WI38 (cell line): ENCODE results near the gene CDKN1C.

Experiments
- H3K4me3 ChIP-seq: 2 replicates; pipeline ENCODE4 v1.5.1; 2011; ENCODE audit warnings: low read depth, mild to moderate bottlenecking, control low read depth, low read length
- CTCF ChIP-seq: IDR thresholded peaks from 2 replicates; pipeline ENCODE4 v1.5.1; 2012; ENCODE audit warnings: low read depth, mild to moderate bottlenecking, control low read depth, low read length

Gene CDKN1C

GRCh38 chr11:2844996-2845395, 40.6 kb downstream of the CDKN1C start:
- no peak for TF ChIP-seq CTCF
- H3K4me3 ChIP-seq, result no peak overlapping the region

- H3K4me3 ChIP-seq, result no peak overlapping the region
- no peak for TF ChIP-seq CTCF
Observed at GRCh38 chr11:2844116-2844842, 41.3 kb downstream of the CDKN1C start.

- no peak overlapping the region for H3K4me3 ChIP-seq
- no peak for TF ChIP-seq CTCF
Observed at GRCh38 chr11:2843551-2843950, 42.0 kb downstream of the CDKN1C start.

GRCh38 chr11:2842876-2843275, 42.7 kb downstream of the CDKN1C start:
- no peak overlapping the region for H3K4me3 ChIP-seq

GRCh38 chr11:2841411-2842190, 44.0 kb downstream of the CDKN1C start:
- TF ChIP-seq CTCF, result no peak
- H3K4me3 ChIP-seq, result no peak overlapping the region

More at GRCh38 chr11:2842876-2843275, 42.7 kb downstream of the CDKN1C start:
- no peak for TF ChIP-seq CTCF

GRCh38 chr11:2839395-2839943, 46.1 kb downstream of the CDKN1C start:
- H3K4me3 ChIP-seq, result no peak overlapping the region
- TF ChIP-seq CTCF, result no peak
